ENCODE data around the gene NPAP1.

DNA sequence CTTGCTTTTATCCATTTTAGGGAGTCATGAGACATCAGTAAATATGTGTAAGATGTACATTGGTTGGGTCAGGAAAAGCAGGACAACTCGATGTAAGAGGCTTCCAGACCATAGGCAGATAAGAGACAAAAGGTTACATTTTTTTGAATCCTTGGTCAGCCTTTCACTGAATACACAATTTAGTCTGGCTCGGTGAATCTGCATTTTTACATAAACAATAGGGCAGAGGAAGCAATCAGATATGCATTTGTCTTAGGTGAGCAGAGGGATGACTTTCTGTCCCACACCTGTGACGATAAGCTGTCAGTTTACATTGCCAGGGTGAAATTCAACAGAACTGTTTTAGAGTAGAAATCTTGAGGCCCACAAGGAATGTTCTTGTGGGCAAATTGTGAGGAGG, 20.6 kb downstream of the NPAP1 start:
- TF ChIP-seq EZH2phosphoT487 (IDR thresholded peaks at IDR 0.05; ENCODE audit: insufficient read depth, low read depth) (no peak), EZH2 (IDR thresholded peaks at IDR 0.05; ENCODE audit: insufficient read depth, poor library complexity, severe bottlenecking) (no peak)

All from GM23248 (cell line).